K562 (cell line): Measurements from ENCODE around the gene GLRA1.

Source experiments
- CBX5 ChIP-seq: IDR thresholded peaks from 2 replicates; pipeline ENCODE4 v1.6.1; 2014; ENCODE audit warnings: low read depth, borderline replicate concordance
- CTCF ChIP-seq, 3 experiments: IDR thresholded peaks in 2 of 3; conservative IDR thresholded peaks in 1 of 3; 2 replicates each; pipeline ENCODE4 v1.5.1; 2011 to 2012; ENCODE audit warnings: low read length in 3 of 3, mild to moderate bottlenecking in 3 of 3, control low read depth in 2 of 3, improper control_type of control experiment in 1 of 3, inconsistent platforms in 1 of 3, low read depth in 1 of 3, mixed read lengths in 1 of 3, moderate library complexity in 1 of 3; ENCODE audit not compliant: insufficient read depth in 2 of 3
- ZNF133 ChIP-seq: fragments of 250-450 bp; sonication (Bioruptor Pico); IDR thresholded peaks from 2 replicates; pipeline ENCODE4 v1.4.0; 2020; ENCODE audit warnings: mild to moderate bottlenecking
- ZNF407 ChIP-seq: fragments of 450-650 bp; IDR thresholded peaks from 2 replicates; pipeline ENCODE4 v1.6.1; 2016; ENCODE audit warnings: low read depth
- ZNF592 ChIP-seq: fragments of 450-650 bp; IDR thresholded peaks from 2 replicates; pipeline ENCODE4 v1.6.1; 2017; ENCODE audit warnings: antibody characterized with exemption, mild to moderate bottlenecking

- TF ChIP-seq CTCF (IDR thresholded peaks at IDR 0.05 in 2 of 3, conservative IDR thresholded peaks at IDR 0.05 in 1 of 3; ENCODE audit: insufficient read depth in 2 of 3, low read depth in 1 of 3, low read length in 3 of 3) (no peak), ZNF133 (CRISPR knock-in tag) (no peak), CBX5 (no peak), ZNF407 (no peak), ZNF592 (no peak)
Observed at GRCh38 chr5:151904909-151905308, 19.7 kb downstream of the GLRA1 start.
